HUES48 (cell line): ENCODE results near the gene COQ4.
"Not testable (repeated sequence)": the region's sequence is repeated elsewhere in the genome, so short reads cannot be mapped to it uniquely, and the experiment has no call there.

ENCODE experiments used
- H3K27ac ChIP-seq: one replicate; pipeline ENCODE4 v1.7.0; 2013; ENCODE audit warnings: low read depth, low read length, inconsistent platforms
- H3K27me3 ChIP-seq: 2 replicates; pipeline ENCODE4 v1.6.1; 2013; ENCODE audit warnings: mild to moderate bottlenecking, low read length; ENCODE audit not compliant: control insufficient read depth, insufficient read depth
- H3K36me3 ChIP-seq: 2 replicates; pipeline ENCODE4 v1.6.1; 2013; ENCODE audit warnings: low read length; ENCODE audit not compliant: control insufficient read depth, insufficient read depth
- H3K4me1 ChIP-seq: 2 replicates; pipeline ENCODE4 v1.6.1; 2013; ENCODE audit warnings: mild to moderate bottlenecking, low read length; ENCODE audit not compliant: control insufficient read depth, insufficient read depth
- H3K4me3 ChIP-seq: 2 replicates; pipeline ENCODE4 v1.5.1; 2013; ENCODE audit warnings: mild to moderate bottlenecking, low read depth, low read length
- H3K9ac ChIP-seq: 2 replicates; pipeline ENCODE4 v1.6.1; 2013; ENCODE audit warnings: mild to moderate bottlenecking, low read depth, low read length, moderate library complexity
- H3K9me3 ChIP-seq: 2 replicates; pipeline ENCODE4 v1.6.1; 2013; ENCODE audit warnings: low read length; ENCODE audit not compliant: control insufficient read depth, insufficient read depth

Gene COQ4

GRCh38 chr9:128322404-128323211, at the start of gene COQ4, which contains the start of gene TRUB2:
Gene COQ4, plus strand, starts transcription at chr9:128322839. Its CDS starts 20 bp downstream, at chr9:128322859.
Gene TRUB2, minus strand, starts transcription at chr9:128322447. Its CDS starts 39 bp downstream, at chr9:128322408.
- Histone ChIP-seq H3K4me1 (no peaks in the 10 kb centered on the region; the same call in 1 of the 2 replicates), H3K9ac (peak within 1 kb of the TSS; percentile 75), H3K27me3 (no peaks in the 10 kb centered on the region), H3K36me3 (peaks cover 36% of the 10 kb centered on the region), H3K27ac (peak within 1 kb of the TSS; percentile 81), H3K4me3 (peak within 1 kb of the TSS; percentile 83), H3K9me3 (no peaks in the 10 kb centered on the region)

- no peaks in the 10 kb centered on the region for H3K9me3 ChIP-seq
- no peak overlapping the region for H3K27ac ChIP-seq
- no peak overlapping the region for H3K9ac ChIP-seq
- 0 out of 2 replicates have a peak, but pooled peaks cover 4% of the 10 kb centered on the region for H3K4me1 ChIP-seq
- peaks cover 21% of the 10 kb centered on the region for H3K36me3 ChIP-seq
- no peaks in the 10 kb centered on the region for H3K27me3 ChIP-seq
- no peak overlapping the region for H3K4me3 ChIP-seq
Observed at GRCh38 chr9:128274245-128274644, 48.4 kb upstream of the COQ4 start.

- peak within 1 kb of the TSS; percentile 71 for H3K9ac ChIP-seq
- H3K27me3 ChIP-seq = no peaks in the 10 kb centered on the region
- peak within 1 kb of the TSS; percentile 79 for H3K4me3 ChIP-seq
- peaks cover 25% of the 10 kb centered on the region for H3K36me3 ChIP-seq
- no peaks in the 10 kb centered on the region for H3K9me3 ChIP-seq
- peak within 1 kb of the TSS; percentile 84 for H3K27ac ChIP-seq
- 0 out of 2 replicates have a peak, but pooled peaks cover 4% of the 10 kb centered on the region for H3K4me1 ChIP-seq
Observed at GRCh38 chr9:128275198-128276007, 47.2 kb upstream of the COQ4 start, which contains the start of gene GOLGA2. Gene GOLGA2, minus strand, starts transcription at chr9:128276007. Its CDS starts 31 bp downstream, at chr9:128275976.

GRCh38 chr9:128276008-128276573, 46.5 kb upstream of the COQ4 start, which contains the start of gene SWI5:
Gene SWI5, plus strand, starts transcription at chr9:128276276.
- Histone ChIP-seq H3K4me1 (0 out of 2 replicates have a peak, but pooled peaks cover 4% of the 10 kb centered on the region), H3K4me3 (peak within 1 kb of the TSS; percentile 79), H3K27ac (peak within 1 kb of the TSS; percentile 84), H3K36me3 (peaks cover 24% of the 10 kb centered on the region), H3K9ac (peak within 1 kb of the TSS; percentile 71), H3K27me3 (no peaks in the 10 kb centered on the region), H3K9me3 (no peaks in the 10 kb centered on the region)

- H3K9ac ChIP-seq = peak overlapping the region; percentile 55
- peak overlapping the region; percentile 52 for H3K27ac ChIP-seq
- no peaks in the 10 kb centered on the region for H3K27me3 ChIP-seq
- H3K9me3 ChIP-seq = no peaks in the 10 kb centered on the region
- peak overlapping the region; percentile 79 for H3K4me3 ChIP-seq
- H3K36me3 ChIP-seq = peaks cover 18% of the 10 kb centered on the region
- 0 out of 2 replicates have a peak, but pooled peaks cover 4% of the 10 kb centered on the region for H3K4me1 ChIP-seq
Observed at GRCh38 chr9:128276574-128277270, 45.9 kb upstream of the COQ4 start.

GRCh38 chr9:128279088-128280073, 43.3 kb upstream of the COQ4 start:
- not testable (repeated sequence) for H3K9ac ChIP-seq, H3K27me3 ChIP-seq, H3K27ac ChIP-seq, H3K36me3 ChIP-seq, H3K9me3 ChIP-seq, H3K4me3 ChIP-seq, H3K4me1 ChIP-seq

- H3K36me3 ChIP-seq = peaks cover 5% of the 10 kb centered on the region
- H3K27ac ChIP-seq = no peak overlapping the region
- no peaks in the 10 kb centered on the region for H3K27me3 ChIP-seq
- no peak overlapping the region for H3K4me3 ChIP-seq
- H3K9me3 ChIP-seq = no peaks in the 10 kb centered on the region
- no peak overlapping the region for H3K9ac ChIP-seq
- H3K4me1 ChIP-seq = no peaks in the 10 kb centered on the region
Observed at GRCh38 chr9:128280084-128280622, 42.5 kb upstream of the COQ4 start.

GRCh38 chr9:128282500-128282899, 40.1 kb upstream of the COQ4 start:
- Histone ChIP-seq H3K9ac (no peak overlapping the region), H3K36me3 (peaks cover 17% of the 10 kb centered on the region), H3K27ac (no peak overlapping the region), H3K9me3 (no peaks in the 10 kb centered on the region), H3K27me3 (no peaks in the 10 kb centered on the region), H3K4me1 (no peaks in the 10 kb centered on the region), H3K4me3 (no peak overlapping the region)

- Histone ChIP-seq H3K4me1 (no peaks in the 10 kb centered on the region), H3K27ac (no peak overlapping the region), H3K4me3 (no peak overlapping the region), H3K9ac (no peak overlapping the region), H3K27me3 (no peaks in the 10 kb centered on the region), H3K36me3 (peaks cover 25% of the 10 kb centered on the region), H3K9me3 (no peaks in the 10 kb centered on the region)
Observed at GRCh38 chr9:128285033-128285784, 37.4 kb upstream of the COQ4 start.
